ENCODE results near the gene RC3H2. TPM values are rescaled to one million over a fixed set of nuclear protein-coding genes. Genes with fewer than 3 reads are reported as not detected.
"Not testable (repeated sequence)": the region's sequence is repeated elsewhere in the genome, so short reads cannot be mapped to it uniquely, and the experiment has no call there.

RC3H2 gene
- total and polyA plus RNA-seq, 4 donors, result 32.9 to 80.4 (median 52.6) TPM

DNA sequence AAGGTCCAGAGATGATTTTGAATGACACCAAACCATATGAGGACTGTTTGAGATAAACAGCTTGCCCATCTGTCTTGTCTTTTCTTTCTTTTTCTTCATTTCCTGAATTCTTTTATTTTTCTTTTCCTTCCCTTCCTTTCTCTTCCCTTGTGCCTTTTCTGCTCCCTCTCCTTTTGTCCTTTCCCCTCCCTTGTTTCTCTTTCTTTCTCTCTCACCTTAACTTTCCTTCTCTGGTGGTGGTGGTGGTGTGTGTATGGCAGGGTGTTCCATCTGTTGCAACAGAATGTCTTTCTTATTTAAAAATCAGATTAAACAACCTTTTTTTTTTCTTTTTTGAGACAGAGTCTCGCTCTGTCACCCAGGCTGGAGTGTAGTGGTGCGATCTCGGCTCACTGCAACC is 73.0 kb downstream of the RC3H2 start:
- Histone ChIP-seq H3K9me3 (ENCODE audit: control insufficient read depth, insufficient read depth, low read length) (no peaks in the 10 kb centered on the region), H3K27me3 (ENCODE audit: control insufficient read depth, insufficient read depth, low read length) (no peaks in the 10 kb centered on the region), H3K4me1 (ENCODE audit: control insufficient read depth, insufficient read depth, low read length) (peaks cover 12% of the 10 kb centered on the region), H3K36me3 (ENCODE audit: control insufficient read depth, insufficient read depth, low read length) (no peaks in the 10 kb centered on the region), H3K4me3 (ENCODE audit: low read depth, low read length) (no peak overlapping the region), H3K27ac (ENCODE audit: low read depth, low read length) (no peak overlapping the region)
- WGBS (ENCODE audit: insufficient coverage), result no CpG with 5 or more reads among the region's 3 CpGs
- no peak for DNase-seq (ENCODE audit: low read depth in 4 of 6, low spot score in 6 of 6)

DNA sequence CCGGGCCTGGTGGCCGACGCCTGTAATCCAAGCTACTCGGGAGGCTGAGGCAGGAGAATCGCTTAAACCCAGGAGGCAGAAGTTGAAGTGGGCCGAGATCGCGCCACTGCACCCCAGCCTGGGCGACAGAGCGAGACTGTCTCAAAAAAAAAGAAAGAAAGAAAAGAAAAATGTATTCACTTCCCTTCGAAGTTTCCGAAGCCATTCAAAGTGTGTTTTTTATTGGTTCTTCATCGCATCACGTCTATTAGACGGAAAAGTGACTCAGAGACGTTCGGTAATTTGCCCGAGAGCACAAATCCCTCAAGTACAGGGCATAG is 76.2 kb downstream of the RC3H2 start:
- H3K4me3 ChIP-seq (ENCODE audit: low read depth, low read length), result peak overlapping the region; percentile 90
- not testable (repeated sequence) for H3K36me3 ChIP-seq (ENCODE audit: control insufficient read depth, insufficient read depth, low read length); H3K9me3 ChIP-seq (ENCODE audit: control insufficient read depth, insufficient read depth, low read length); H3K27me3 ChIP-seq (ENCODE audit: control insufficient read depth, insufficient read depth, low read length); DNase-seq (ENCODE audit: low read depth in 4 of 6, low spot score in 6 of 6)
- peak overlapping the region; percentile 94 for H3K27ac ChIP-seq (ENCODE audit: low read depth, low read length)
- WGBS (ENCODE audit: insufficient coverage), result 64% methylated on average over 12 of the region's 18 CpGs
- H3K4me1 ChIP-seq (ENCODE audit: control insufficient read depth, insufficient read depth, low read length), result peaks cover 20% of the 10 kb centered on the region

DNA sequence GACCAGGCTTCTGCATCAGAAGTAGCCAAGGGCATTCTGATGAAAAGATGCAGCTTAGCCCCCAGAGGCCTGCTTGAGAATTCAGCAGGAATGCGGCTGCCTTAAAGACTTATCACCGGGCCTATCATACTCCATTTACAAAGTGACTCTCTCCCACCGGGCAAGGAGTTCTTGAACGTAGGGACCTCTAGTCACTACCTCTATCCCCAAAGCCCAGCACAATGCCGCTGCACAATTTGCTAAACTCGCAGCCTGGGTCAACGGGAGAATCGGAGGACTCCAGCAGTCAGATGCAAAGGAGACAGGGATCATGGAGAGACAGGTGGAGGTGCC is 77.4 kb downstream of the RC3H2 start:
- peak in 1 of 6 donors; percentile 41 for DNase-seq (ENCODE audit: low read depth in 4 of 6, low spot score in 6 of 6)
- Histone ChIP-seq H3K36me3 (ENCODE audit: control insufficient read depth, insufficient read depth, low read length) (peaks cover 11% of the 10 kb centered on the region), H3K9me3 (ENCODE audit: control insufficient read depth, insufficient read depth, low read length) (no peaks in the 10 kb centered on the region), H3K4me3 (ENCODE audit: low read depth, low read length) (peak overlapping the region; percentile 90), H3K27ac (ENCODE audit: low read depth, low read length) (peak overlapping the region; percentile 94), H3K4me1 (ENCODE audit: control insufficient read depth, insufficient read depth, low read length) (peaks cover 20% of the 10 kb centered on the region), H3K27me3 (ENCODE audit: control insufficient read depth, insufficient read depth, low read length) (no peaks in the 10 kb centered on the region)
- WGBS (ENCODE audit: insufficient coverage), result 0% methylated on average over 8 of the region's 8 CpGs

DNA sequence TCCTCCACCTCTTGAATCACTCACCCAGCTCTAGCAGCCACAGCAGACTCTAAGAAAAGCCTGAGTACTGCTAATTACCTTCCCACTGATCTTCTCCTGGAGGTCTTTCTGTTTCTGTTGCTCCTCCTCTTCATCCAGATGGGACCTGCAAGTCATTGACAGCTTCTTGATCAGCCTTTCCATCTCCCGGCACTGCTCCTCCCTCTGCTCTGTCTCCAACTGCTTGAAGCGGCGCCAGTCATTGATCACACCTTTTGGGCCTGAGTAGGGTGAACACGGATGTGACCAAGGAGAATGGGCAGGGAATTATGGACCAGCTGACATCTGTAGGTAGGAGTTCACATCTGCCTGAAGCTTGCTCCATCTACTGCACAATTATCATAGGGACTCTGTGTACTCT is 82.2 kb downstream of the RC3H2 start:
- DNase-seq (ENCODE audit: low read depth in 4 of 6, low spot score in 6 of 6), result no peak
- 82% methylated on average over 3 of the region's 4 CpGs for WGBS (ENCODE audit: insufficient coverage)
- no peak overlapping the region for H3K27ac ChIP-seq (ENCODE audit: low read depth, low read length)
- H3K36me3 ChIP-seq (ENCODE audit: control insufficient read depth, insufficient read depth, low read length), result peaks cover 24% of the 10 kb centered on the region
- H3K4me1 ChIP-seq (ENCODE audit: control insufficient read depth, insufficient read depth, low read length), result peaks cover 15% of the 10 kb centered on the region
- H3K27me3 ChIP-seq (ENCODE audit: control insufficient read depth, insufficient read depth, low read length), result no peaks in the 10 kb centered on the region
- H3K9me3 ChIP-seq (ENCODE audit: control insufficient read depth, insufficient read depth, low read length), result no peaks in the 10 kb centered on the region
- no peak overlapping the region for H3K4me3 ChIP-seq (ENCODE audit: low read depth, low read length)

DNA sequence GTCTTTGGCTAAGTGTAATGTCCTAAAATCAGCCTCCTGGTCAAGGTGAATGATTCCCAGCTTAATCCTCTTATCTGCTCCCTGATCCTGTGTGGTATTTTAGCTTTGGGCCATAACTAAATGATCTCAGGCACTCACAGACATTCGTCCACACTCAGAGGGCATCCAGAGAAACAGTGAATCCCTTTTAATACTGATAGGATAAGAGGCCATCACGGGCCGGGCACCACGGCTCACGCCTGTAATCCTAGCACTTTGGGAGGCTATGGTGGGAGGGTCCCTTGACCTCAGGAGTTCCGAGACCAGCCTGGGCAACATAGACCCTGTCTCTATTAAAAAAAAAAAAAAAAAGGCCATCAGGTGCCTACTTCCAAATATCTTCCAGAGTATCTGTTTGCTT is 83.1 kb downstream of the RC3H2 start:
- Histone ChIP-seq H3K27me3 (ENCODE audit: control insufficient read depth, insufficient read depth, low read length) (no peaks in the 10 kb centered on the region), H3K36me3 (ENCODE audit: control insufficient read depth, insufficient read depth, low read length) (peaks cover 29% of the 10 kb centered on the region), H3K4me3 (ENCODE audit: low read depth, low read length) (no peak overlapping the region), H3K4me1 (ENCODE audit: control insufficient read depth, insufficient read depth, low read length) (peaks cover 7% of the 10 kb centered on the region), H3K27ac (ENCODE audit: low read depth, low read length) (no peak overlapping the region), H3K9me3 (ENCODE audit: control insufficient read depth, insufficient read depth, low read length) (no peaks in the 10 kb centered on the region)
- no peak for DNase-seq (ENCODE audit: low read depth in 4 of 6, low spot score in 6 of 6)
- WGBS (ENCODE audit: insufficient coverage), result 100% methylated on average over 3 of the region's 6 CpGs

DNA sequence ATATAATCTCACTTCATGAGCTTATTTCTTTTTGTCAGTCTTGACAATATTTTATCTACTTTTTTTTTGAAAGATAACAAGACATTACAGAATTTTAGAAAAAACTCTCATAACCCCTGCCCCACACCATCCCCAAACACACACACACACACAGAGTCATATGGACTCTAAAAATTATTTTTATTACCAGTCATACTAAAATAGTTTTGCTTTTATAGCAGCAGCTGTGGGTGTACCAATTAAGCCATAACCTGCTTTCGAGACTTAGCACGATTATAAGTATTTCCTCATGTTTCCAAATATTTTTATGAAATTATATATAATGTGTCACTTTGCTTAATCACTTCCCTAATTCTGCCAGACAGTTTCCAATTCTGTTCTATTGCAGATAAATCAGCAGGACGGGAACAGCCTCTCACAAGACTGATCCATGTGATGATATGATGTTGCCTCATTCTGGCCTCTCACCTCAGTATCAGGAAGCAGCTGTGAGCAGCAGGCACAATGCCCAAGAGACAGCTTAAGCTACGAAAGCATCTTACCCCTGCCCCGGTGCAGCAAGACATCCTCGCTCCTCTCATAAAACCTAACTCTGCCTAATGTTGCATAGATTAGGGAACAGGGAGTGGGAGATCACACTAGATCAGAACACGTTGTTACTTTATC is 83.7 kb downstream of the RC3H2 start:
- no peaks in the 10 kb centered on the region for H3K9me3 ChIP-seq (ENCODE audit: control insufficient read depth, insufficient read depth, low read length)
- no peaks in the 10 kb centered on the region for H3K27me3 ChIP-seq (ENCODE audit: control insufficient read depth, insufficient read depth, low read length)
- 40% methylated on average over 1 of the region's 7 CpGs for WGBS (ENCODE audit: insufficient coverage)
- no peak for DNase-seq (ENCODE audit: low read depth in 4 of 6, low spot score in 6 of 6)
- no peak overlapping the region for H3K27ac ChIP-seq (ENCODE audit: low read depth, low read length)
- H3K36me3 ChIP-seq (ENCODE audit: control insufficient read depth, insufficient read depth, low read length), result peaks cover 29% of the 10 kb centered on the region
- peaks cover under 1% of the 10 kb centered on the region for H3K4me1 ChIP-seq (ENCODE audit: control insufficient read depth, insufficient read depth, low read length)
- H3K4me3 ChIP-seq (ENCODE audit: low read depth, low read length), result no peak overlapping the region

DNA sequence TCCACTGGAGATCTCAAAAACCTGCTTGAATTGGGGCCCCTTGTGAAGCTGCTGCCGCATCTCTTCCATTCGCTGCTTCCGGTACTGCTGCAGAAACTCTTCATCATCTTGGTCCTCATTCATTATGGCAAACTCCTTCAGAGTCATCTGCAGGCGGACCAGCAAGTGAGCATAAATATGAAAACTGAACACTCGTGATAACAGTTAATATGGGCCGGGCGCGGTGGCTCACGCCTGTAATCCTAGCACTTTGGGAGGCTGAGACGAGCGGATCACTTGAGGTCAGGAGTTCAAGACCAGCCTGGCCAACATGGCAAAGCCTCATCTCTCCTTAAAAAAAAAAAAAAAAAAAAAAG is 84.7 kb downstream of the RC3H2 start:
- no peak overlapping the region for H3K4me3 ChIP-seq (ENCODE audit: low read depth, low read length)
- DNase-seq (ENCODE audit: low read depth in 4 of 6, low spot score in 6 of 6), result no peak
- 96% methylated on average over 9 of the region's 11 CpGs for WGBS (ENCODE audit: insufficient coverage)
- no peaks in the 10 kb centered on the region for H3K27me3 ChIP-seq (ENCODE audit: control insufficient read depth, insufficient read depth, low read length)
- H3K36me3 ChIP-seq (ENCODE audit: control insufficient read depth, insufficient read depth, low read length), result peaks cover 26% of the 10 kb centered on the region
- H3K27ac ChIP-seq (ENCODE audit: low read depth, low read length), result peak overlapping the region; percentile 22
- no peaks in the 10 kb centered on the region for H3K4me1 ChIP-seq (ENCODE audit: control insufficient read depth, insufficient read depth, low read length)
- no peaks in the 10 kb centered on the region for H3K9me3 ChIP-seq (ENCODE audit: control insufficient read depth, insufficient read depth, low read length)

DNA sequence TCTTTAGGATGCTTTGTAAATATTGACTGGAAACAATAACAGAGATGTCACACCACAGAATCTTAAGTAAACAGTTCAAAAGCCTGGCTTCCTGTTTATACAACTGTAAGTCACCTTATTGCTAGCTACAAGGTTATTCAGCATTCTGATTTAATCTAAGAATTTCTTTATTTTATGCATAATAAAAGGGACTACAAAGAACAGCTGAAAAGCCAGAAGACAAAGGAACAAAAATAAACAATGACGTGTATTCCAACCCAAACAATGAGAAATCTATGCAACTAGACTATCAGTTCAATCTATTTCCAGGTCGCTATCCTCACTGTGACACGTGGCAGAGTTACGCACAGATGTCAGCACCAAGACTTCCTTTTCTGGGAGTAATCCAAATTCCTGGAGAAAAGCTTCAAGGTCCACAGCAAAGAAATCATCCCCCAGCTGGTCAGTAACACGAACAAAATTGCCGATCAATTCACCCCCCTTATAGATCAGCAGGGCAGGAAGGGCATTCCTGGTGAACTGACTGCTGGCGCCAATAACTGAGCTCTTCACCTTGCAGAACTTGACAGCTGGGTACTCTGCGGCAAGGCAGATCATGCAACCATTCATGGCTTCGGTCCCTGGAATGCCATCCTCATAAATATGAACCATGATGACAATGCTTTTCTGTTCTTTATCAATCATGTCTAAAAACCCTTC is 85.2 kb downstream of the RC3H2 start:
- 81% methylated on average over 9 of the region's 9 CpGs for WGBS (ENCODE audit: insufficient coverage)
- Histone ChIP-seq H3K27me3 (ENCODE audit: control insufficient read depth, insufficient read depth, low read length) (no peaks in the 10 kb centered on the region), H3K36me3 (ENCODE audit: control insufficient read depth, insufficient read depth, low read length) (peaks cover 27% of the 10 kb centered on the region), H3K27ac (ENCODE audit: low read depth, low read length) (peak overlapping the region; percentile 22), H3K4me1 (ENCODE audit: control insufficient read depth, insufficient read depth, low read length) (no peaks in the 10 kb centered on the region), H3K9me3 (ENCODE audit: control insufficient read depth, insufficient read depth, low read length) (no peaks in the 10 kb centered on the region), H3K4me3 (ENCODE audit: low read depth, low read length) (no peak overlapping the region)
- peak in 1 of 6 donors; percentile 40 for DNase-seq (ENCODE audit: low read depth in 4 of 6, low spot score in 6 of 6)

DNA sequence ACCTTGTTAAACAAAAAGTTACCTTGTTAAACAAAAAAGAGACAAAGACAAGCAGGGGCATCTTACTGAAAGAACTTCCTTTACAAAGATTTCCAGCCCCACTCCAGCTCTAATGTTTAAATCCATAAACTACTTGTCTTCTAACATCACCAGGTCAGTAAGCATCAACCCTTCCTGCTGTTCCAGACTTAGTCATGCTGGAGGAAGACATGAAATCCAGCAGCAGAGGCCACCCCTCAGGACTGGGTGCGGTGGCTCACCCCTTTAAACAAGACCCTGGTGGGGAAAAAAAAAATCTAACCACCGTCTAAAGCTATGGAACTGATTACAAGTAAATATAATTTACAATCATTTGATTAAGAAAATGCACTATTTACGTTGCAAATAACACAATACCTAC is 85.8 kb downstream of the RC3H2 start:
- Histone ChIP-seq H3K9me3 (ENCODE audit: control insufficient read depth, insufficient read depth, low read length) (no peaks in the 10 kb centered on the region), H3K27ac (ENCODE audit: low read depth, low read length) (no peak overlapping the region), H3K4me3 (ENCODE audit: low read depth, low read length) (no peak overlapping the region), H3K4me1 (ENCODE audit: control insufficient read depth, insufficient read depth, low read length) (no peaks in the 10 kb centered on the region), H3K36me3 (ENCODE audit: control insufficient read depth, insufficient read depth, low read length) (peaks cover 30% of the 10 kb centered on the region), H3K27me3 (ENCODE audit: control insufficient read depth, insufficient read depth, low read length) (no peaks in the 10 kb centered on the region)
- no CpG with 5 or more reads among the region's 3 CpGs for WGBS (ENCODE audit: insufficient coverage)
- no peak for DNase-seq (ENCODE audit: low read depth in 4 of 6, low spot score in 6 of 6)

DNA sequence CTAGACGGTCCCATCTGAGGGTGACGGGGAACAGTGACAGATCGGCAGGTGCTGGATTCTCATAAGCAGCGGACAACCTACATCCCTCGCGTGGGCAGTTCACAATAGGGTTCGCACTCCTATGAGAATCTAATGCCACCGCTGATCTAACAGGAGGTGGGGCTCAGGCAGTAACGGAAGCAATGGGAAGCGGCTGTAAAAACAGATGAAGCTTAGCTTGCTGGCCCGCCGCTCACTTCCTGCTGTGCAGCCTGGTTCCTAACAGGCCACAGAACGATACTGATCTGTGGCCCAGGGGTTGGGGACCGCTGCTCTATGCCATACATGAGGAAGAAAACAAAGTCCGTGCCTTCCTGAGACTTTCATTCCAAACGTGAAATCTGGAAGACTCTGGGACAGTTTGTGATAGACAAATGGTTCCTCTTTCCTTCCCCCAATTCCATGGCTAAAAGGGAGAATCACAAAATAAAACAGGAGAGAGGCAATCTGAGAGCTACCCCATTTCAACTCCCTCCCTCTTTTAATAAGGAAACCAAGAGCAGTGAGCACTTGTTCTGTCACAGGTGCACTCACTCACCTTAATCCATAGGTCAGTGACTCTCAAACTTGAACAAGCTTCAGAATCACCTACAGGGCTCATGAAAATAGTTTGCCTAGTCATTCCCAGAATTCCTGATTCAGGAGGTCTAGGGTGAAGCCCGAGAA is 88.8 kb downstream of the RC3H2 start:
- Histone ChIP-seq H3K9me3 (ENCODE audit: control insufficient read depth, insufficient read depth, low read length) (no peaks in the 10 kb centered on the region), H3K36me3 (ENCODE audit: control insufficient read depth, insufficient read depth, low read length) (peaks cover 13% of the 10 kb centered on the region), H3K27me3 (ENCODE audit: control insufficient read depth, insufficient read depth, low read length) (no peaks in the 10 kb centered on the region), H3K4me3 (ENCODE audit: low read depth, low read length) (no peak overlapping the region), H3K27ac (ENCODE audit: low read depth, low read length) (no peak overlapping the region), H3K4me1 (ENCODE audit: control insufficient read depth, insufficient read depth, low read length) (no peaks in the 10 kb centered on the region)
- peak in 2 of 6 donors; percentile 5 to 44 for DNase-seq (ENCODE audit: low read depth in 4 of 6, low spot score in 6 of 6)
- WGBS (ENCODE audit: insufficient coverage), result 52% methylated on average over 16 of the region's 17 CpGs
